Kidney epithelial cell (primary cell): ENCODE measurements around the gene RPS6KA2. TPM values are rescaled to one million over a fixed set of nuclear protein-coding genes. Genes with fewer than 3 reads are reported as not detected.
"Not testable (repeated sequence)": the region's sequence is repeated elsewhere in the genome, so short reads cannot be mapped to it uniquely, and the experiment has no call there.

Source experiments
- DNase-seq: peaks from one replicate; pipeline ENCODE4 v3.0.0-alpha.2; 2010; ENCODE audit warnings: low read depth
- H3K27me3 ChIP-seq: 2 replicates; pipeline ENCODE4 v1.6.0; 2011; ENCODE audit warnings: low read length; ENCODE audit not compliant: control insufficient read depth, insufficient read depth
- H3K36me3 ChIP-seq: 2 replicates; pipeline ENCODE4 v1.5.1; 2011; ENCODE audit warnings: low read length; ENCODE audit not compliant: control insufficient read depth, insufficient read depth
- H3K4me3 ChIP-seq: 2 replicates; pipeline ENCODE4 v1.5.1; 2011; ENCODE audit warnings: low read depth, mild to moderate bottlenecking, control low read depth, low read length
- CTCF ChIP-seq: IDR thresholded peaks from 2 replicates; pipeline ENCODE4 v1.5.1; 2011; ENCODE audit warnings: mild to moderate bottlenecking, moderate library complexity, low read length, control low read depth, inconsistent platforms; ENCODE audit not compliant: insufficient read depth, poor library complexity, severe bottlenecking
- total RNA-seq: library from RNA; depleted of rRNA; stranded (reverse); fragments of >200 nt; gene quantifications from 2 replicates; pipeline ENCODE4 v1.2.3, GENCODE V29; 2015

Gene RPS6KA2
- total RNA-seq, 1 donor from 2014 or later, result 51.9 TPM

- Histone ChIP-seq H3K4me3 (no peak overlapping the region), H3K27me3 (peaks cover 4% of the 10 kb centered on the region), H3K36me3 (no peaks in the 10 kb centered on the region)
- no peak for DNase-seq
- TF ChIP-seq CTCF, result no peak
These were observed 237.9 kb downstream of the RPS6KA2 start for GRCh38 chr6:166389119-166389518.

DNA sequence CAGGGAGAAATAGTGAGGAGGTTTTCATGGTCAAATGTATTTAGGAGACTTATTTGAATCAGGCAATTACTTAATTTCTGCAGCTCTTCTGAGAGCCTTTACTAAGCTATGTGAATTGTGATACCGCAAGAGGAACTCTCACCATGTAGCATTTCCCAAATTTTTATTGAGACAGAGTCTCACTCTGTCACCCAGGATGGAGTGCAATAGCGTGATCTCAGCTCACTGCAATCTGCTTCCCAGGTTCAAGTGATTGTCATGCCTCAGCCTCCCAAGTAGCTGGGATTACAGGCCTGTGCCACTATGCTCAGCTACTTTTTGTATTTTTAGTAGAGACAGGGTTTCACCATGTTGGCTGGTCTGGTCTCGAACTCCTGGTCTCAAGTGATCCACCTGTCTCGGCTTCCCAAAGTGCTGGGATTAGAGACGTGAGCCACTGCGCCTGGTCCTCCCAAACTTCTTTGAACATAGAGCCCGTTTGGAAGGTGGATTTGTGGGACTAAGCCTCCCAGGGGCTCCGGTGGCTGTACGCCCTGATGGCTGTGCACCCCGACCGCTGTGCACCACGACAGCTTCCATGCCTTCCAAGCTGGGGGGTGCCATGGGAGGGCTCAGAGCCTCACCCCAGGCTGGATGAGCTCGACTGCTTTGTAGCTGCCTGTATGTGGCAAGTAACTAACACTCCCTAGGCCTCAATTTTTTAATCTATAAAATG, 238.6 kb downstream of the RPS6KA2 start:
- no peak for TF ChIP-seq CTCF
- Histone ChIP-seq H3K27me3 (peaks cover under 1% of the 10 kb centered on the region), H3K36me3 (no peaks in the 10 kb centered on the region), H3K4me3 (no peak overlapping the region)
- DNase-seq, result no peak

- H3K4me3 ChIP-seq, result no peak overlapping the region
- no peaks in the 10 kb centered on the region for H3K27me3 ChIP-seq
- no peaks in the 10 kb centered on the region for H3K36me3 ChIP-seq
- no peak for DNase-seq
- TF ChIP-seq CTCF, result no peak
These were observed 239.3 kb downstream of the RPS6KA2 start for GRCh38 chr6:166387642-166388289.

- H3K4me3 ChIP-seq, H3K27me3 ChIP-seq, H3K36me3 ChIP-seq, DNase-seq: not testable (repeated sequence)
These were observed 240.0 kb downstream of the RPS6KA2 start for GRCh38 chr6:166387098-166387497.

DNA sequence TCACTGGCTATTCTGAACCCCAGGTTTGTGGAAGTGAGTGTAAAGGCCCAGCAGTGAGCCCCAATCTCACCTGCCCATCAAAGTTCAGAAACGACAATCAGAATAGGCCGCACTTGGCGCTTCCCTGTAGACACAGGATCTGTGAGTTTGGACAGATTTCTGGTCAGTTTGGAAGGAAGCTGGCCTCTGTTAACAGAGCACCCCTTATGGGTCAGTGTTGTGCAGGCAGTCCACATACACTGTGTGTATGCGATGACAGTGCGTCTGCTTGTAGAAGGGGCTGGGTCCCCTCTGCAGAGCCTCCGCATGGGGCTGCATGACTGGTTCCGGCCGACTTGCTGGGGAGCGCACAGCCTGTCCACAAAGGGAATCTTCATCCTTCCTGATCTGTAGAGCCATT, 240.9 kb downstream of the RPS6KA2 start:
- DNase-seq, result no peak
- Histone ChIP-seq H3K36me3 (no peaks in the 10 kb centered on the region), H3K4me3 (no peak overlapping the region), H3K27me3 (no peaks in the 10 kb centered on the region)
- no peak for TF ChIP-seq CTCF

GRCh38 chr6:166383802-166384363, 243.2 kb downstream of the RPS6KA2 start:
- DNase-seq, H3K36me3 ChIP-seq, H3K27me3 ChIP-seq: not testable (repeated sequence)
- peak overlapping the region; percentile 72 for H3K4me3 ChIP-seq
